ENCODE data around the gene RNF212. TPM values are rescaled to one million over a fixed set of nuclear protein-coding genes. Genes with fewer than 3 reads are reported as not detected.

Gene RNF212
- total RNA-seq, 1 donor from 2014 or later = 3.4 TPM

- no peak for DNase-seq
Measured at GRCh38 chr4:1048773-1049590, 64.4 kb downstream of the RNF212 start.

- no peak for DNase-seq
Measured at GRCh38 chr4:1047976-1048772, 65.2 kb downstream of the RNF212 start.

- DNase-seq = no peak
Measured at GRCh38 chr4:1047106-1047975, 66.0 kb downstream of the RNF212 start.

GRCh38 chr4:1046581-1047011 is 66.8 kb downstream of the RNF212 start:
- DNase-seq = peak; percentile 83

- DNase-seq = no peak
Measured at GRCh38 chr4:1045595-1046201, 67.7 kb downstream of the RNF212 start.

GRCh38 chr4:1045193-1045594 is 68.2 kb downstream of the RNF212 start:
- DNase-seq = no peak

- no peak for DNase-seq
Measured at GRCh38 chr4:1044469-1045192, 68.7 kb downstream of the RNF212 start.

GRCh38 chr4:1043651-1044468 is 69.5 kb downstream of the RNF212 start:
- DNase-seq = peak; percentile 40

- no peak for DNase-seq
Measured at GRCh38 chr4:1043162-1043561, 70.2 kb downstream of the RNF212 start.

GRCh38 chr4:1042352-1043055 is 70.9 kb downstream of the RNF212 start:
- no peak for DNase-seq

- no peak for DNase-seq
Measured at GRCh38 chr4:1041936-1042330, 71.4 kb downstream of the RNF212 start.

GRCh38 chr4:1041147-1041935 is 72.0 kb downstream of the RNF212 start:
- DNase-seq = peak; percentile 55

- DNase-seq = no peak
Measured at GRCh38 chr4:1040344-1041146, 72.8 kb downstream of the RNF212 start.

GRCh38 chr4:1039493-1040343 is 73.6 kb downstream of the RNF212 start:
- peak; percentile 18 for DNase-seq

GRCh38 chr4:1038948-1039492 is 74.3 kb downstream of the RNF212 start:
- DNase-seq = no peak

- DNase-seq = no peak
Measured at GRCh38 chr4:1036976-1037810, 76.2 kb downstream of the RNF212 start.
